T-helper 2 cell (primary cell): ENCODE data around the gene GRAMD4.
A peak's percentile ranks its signal among the peaks of the same experiment; 100 is the strongest.

ENCODE experiments used
- DNase-seq, 5 experiments: peaks; one replicate each; pipeline versions ENCODE4 v3.0.0 to v3.0.0-alpha.2; 2012 to 2022
- total RNA-seq, 2 donors: gene quantifications; one replicate each; lab custom pipeline; 2026; lab: John Stamatoyannopoulos, UW

GRAMD4 gene, protein sequence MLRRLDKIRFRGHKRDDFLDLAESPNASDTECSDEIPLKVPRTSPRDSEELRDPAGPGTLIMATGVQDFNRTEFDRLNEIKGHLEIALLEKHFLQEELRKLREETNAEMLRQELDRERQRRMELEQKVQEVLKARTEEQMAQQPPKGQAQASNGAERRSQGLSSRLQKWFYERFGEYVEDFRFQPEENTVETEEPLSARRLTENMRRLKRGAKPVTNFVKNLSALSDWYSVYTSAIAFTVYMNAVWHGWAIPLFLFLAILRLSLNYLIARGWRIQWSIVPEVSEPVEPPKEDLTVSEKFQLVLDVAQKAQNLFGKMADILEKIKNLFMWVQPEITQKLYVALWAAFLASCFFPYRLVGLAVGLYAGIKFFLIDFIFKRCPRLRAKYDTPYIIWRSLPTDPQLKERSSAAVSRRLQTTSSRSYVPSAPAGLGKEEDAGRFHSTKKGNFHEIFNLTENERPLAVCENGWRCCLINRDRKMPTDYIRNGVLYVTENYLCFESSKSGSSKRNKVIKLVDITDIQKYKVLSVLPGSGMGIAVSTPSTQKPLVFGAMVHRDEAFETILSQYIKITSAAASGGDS
- 20.0 to 20.5 reads per million in 2 donors for total RNA-seq

DNA sequence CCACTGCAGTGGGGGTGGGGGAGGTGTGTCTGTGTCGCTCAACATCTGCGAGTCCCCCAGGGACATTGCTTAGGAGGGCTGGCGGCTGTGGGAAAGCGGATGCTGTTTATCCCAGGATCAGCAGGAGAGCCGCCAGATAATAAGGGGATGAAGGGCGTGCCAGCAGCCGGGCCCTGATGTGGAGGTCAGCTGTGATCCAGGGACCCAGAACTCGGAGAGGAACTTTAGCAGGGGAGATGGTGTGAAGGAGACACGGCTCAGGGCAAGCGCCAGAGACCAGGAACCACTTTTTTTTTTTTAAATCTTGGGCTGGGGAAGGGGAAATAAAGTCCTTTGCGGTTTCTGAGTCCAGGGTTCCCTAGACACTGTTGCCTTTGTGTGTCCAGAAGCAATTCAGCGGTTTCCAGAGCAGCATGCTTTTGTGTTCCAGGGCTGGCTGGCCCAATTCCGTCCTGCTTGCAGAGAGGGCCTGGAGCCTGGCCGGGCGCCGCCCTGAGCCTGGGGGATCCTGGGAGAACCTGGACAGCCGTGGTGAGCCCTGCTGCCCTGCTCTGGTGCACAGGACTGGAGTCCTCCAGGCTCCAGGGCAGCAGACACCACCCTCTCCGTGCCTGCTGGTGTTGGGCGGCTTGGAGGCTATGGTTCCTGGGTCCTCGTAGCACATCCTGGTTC, at the start of gene GRAMD4:
Gene GRAMD4, plus strand, starts transcription at position 557 of the 672 bp plus-strand sequence. CDS start 6,414 bp downstream, outside the sequence.
- no peak for DNase-seq

DNA sequence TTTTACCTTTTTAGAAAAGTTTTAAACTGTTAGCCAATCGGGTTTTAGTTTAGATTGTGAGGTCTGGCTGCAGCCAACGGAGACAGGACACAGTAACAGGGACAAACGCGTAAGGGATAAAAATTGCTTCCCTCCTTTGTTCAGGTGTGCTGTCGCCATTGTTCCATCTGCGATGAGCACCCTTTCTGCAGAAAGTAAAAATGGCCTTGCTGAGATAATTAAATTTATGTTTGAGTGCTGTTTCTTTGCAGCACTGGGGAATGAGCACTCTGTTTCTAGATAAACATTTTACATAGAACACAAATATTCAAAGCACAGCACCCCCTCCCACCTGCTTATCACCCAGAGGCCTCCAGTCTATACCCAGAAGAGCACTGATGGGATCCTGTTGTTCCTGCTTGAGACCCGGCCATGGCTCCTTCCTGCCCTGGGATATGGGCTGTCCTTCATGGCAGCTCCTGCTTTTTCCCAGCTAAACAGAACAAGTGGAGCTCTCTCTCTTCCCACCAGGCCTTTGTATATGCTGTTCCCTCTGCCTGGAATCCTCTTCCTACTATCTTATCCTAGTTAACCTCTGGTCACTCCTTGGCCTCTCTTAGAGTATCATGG, 48.4 kb upstream of the GRAMD4 start:
- no peak for DNase-seq

DNA sequence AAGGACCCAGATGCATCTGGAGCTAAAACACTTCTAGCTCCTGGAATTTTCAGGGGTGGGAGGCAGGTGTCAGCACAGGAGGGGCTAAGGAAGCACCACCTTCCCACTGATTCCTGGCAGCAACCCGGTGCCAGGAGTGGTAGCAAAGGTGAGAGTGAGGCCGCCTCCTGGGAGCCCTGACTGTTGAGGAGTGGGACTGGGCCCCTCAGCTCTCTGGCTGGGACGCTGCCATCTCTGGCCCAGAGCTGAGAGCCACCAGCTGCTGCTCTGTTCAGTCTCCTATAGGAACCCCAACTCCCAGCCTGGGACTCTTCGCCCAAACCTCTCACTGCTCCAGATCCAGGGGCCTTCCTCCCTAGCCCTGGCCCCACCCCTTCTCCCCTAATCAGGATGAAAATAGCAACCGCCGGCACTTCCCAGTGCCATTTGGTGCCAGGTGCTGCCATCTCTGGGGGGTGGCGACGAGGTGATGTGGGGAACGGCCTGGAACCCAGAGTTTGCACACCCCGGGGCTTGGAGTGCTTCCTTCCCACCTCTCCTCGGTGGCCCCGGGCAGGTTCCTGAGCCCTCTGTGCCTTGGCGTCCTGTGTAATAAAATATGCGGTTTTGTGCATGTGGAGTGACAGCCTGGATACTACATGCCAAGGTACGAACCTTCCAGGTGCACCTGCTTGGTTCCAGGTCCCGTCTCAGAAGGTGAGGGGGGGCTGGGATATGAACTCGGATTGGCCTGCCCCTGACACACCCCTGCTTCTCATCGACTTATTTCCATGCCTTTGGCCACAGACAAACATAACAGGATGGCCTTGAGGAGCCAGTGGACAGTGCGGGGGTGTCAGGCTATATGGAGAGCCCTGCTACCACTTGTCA, 47.0 kb upstream of the GRAMD4 start:
- DNase-seq, result no peak

DNA sequence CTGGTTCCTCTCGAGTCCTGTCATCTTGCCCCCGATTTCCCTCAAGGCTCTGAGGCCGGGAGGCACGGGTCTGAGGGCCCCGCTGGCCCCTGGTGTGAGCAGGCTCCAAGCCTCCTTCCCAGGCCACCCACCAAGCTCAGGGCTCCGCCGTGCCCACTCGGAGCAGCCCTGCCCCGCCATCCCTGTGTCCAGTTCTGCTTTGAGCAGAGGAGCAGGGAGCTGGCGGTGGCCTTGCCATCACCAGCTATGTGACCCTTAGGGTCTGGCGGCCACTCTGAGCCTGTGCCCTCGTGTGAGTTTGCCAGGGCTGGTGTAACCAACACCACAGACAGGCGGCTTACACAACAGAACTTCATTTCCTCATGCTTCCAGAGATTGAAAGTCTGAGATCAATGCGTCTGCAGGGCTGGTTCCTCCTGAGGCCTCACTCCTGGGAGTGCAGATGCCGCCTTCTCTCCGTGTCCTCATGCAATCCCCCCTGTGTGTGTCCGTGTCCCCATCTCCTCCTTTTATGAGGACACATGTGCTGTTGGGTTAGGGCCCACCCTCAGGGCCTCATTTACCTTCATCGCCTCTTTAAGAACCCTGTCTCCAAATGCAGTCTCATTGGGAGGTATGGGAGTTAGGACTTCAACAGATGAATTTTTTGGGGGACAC, 46.3 kb upstream of the GRAMD4 start:
- DNase-seq, result no peak

DNA sequence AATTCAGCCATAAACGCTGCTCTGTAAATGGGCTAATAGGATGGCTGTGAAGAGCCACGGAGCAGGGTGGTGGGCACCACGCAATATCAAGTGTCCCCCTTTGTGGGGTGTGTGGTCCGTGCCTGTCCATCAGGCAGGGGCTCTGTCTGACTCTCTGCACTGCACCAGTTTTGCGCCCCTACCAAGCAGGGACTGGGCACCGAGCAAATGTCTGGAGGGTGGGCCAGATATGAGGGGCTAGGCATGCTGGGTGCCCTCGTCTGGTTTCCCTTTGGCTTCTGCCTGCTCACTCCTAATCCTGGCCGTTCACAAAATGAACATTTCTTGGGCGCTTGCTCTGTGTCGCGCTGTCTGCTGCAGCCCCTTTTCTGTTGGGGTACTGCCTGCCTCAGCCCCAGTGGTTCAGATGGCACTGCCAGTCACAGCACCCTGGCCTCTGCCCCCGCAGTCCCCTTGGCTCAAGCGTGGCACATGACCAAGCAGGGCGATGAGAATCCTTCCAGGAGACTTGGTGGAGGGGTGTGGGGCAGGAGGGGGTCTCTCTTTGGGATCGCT, 45.7 kb upstream of the GRAMD4 start:
- peak in 1 of 5 experiments; percentile 4 for DNase-seq

DNA sequence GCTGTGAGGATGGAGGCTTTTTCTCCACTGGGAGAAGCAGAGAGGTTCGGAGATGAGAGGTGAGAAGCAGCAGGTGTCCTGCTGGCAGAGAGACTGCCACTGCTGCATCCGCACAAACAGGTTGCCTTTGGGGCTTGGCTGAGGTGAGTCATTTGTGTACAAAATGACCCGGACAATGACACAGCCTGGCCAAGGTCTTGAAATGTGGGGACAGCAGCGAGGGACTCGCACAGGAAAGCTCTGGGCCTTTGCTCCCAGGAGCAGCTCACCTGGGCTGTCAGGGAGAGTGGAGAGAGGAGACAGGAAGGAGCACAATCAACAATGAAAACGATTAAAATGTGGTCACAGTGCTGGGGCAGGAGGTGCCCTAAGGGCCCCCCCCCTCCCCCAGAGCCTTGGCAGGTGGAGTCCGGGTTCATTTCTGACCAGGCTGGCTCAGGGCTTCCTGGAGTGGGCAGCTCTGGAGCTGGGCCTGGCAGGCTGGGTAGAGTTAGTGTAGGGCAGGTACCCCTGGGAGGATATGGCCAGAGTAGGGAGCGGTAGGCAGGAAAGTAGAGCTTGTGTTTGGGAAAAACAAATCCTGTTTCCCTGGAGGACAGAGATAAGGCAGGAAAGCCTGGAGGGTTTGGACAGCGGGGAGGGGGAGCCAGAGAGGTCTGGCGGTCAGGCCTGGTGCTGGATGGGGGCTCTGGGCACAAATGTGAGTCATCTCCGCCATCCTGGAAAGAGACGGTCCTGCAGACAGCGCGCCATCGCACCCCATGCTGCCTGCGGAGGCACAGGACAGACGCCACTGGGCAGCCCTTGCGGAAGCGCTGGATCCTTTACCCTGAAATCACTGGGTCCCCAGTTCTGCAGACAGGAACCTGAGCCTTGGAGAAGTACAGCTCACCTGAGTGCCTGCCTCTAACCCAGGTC, 44.9 kb upstream of the GRAMD4 start:
- DNase-seq, result peak in 1 of 5 experiments; percentile 2

DNA sequence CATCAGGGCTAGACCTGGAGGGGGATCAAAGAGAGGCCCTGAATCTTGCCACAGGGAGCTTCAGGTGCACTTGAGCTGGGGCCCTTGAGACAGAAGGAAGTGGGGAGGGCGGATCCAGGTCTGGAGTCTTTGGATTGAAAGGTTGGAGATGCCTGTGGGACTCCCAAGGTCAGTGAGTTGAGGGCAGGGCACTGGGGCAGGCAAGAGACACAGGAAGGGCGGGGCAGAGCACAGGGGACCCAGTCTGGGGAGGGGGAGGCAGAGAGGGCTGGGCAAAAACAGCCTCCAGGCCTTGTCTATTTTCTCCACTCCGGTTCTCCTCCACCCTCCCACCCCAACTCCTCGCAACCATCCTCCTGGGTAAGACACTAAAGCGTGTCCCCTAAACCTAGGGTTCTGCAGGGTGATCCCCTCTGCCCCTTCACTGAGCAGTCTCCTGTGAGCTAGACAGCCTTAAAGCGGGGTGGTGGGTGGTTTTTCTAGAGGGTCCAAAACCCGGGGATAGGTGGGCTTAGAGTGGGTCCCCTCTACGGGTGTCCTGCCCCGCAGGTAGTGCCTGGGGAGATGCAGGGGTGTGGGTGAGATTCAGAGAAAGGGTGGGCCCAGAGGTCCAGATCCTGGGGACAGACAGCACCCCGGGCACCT, 44.2 kb upstream of the GRAMD4 start:
- DNase-seq, result no peak

DNA sequence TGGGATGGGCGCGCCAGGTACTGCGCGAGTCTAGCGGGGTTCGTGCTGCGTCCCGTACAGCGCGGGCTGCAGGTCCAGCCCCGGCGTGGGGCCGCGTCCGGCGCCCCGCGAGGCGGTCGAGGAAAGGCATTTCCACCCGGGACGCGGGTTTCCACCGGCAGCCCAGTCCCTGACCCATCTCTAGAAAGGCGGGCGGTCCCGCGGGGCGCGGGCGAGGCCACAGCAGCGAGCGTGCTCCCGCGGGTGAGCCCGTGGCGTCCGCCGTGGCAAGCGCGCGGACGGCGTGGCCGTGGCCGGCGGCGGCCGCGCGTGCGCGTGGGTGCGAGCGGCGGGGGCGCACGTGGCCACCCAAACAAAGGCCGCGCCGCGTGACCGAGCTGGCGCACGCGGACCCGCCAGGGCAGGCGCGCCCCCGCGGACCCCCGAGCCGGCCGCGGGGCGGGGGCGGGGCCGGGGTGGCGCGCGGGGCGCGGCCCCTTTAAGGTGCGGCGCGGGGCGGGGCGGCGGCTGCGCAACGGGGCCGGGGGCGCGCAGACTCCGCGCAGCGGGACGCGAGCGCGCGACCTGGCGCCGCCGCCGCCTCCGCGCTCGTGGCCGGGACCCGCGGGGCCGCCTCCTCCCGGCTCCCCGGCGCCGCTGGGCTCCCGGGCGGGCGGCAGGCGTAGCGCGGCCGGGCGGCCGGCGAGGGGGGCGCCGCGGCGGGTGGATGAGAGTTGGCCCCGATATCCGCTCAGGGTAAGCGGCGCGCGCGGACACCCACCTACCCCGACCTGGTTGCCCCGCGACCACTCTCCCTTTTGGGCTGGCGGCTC, 43.4 kb upstream of the GRAMD4 start:
- DNase-seq, result peak; percentile 38 to 83 (median 53)

DNA sequence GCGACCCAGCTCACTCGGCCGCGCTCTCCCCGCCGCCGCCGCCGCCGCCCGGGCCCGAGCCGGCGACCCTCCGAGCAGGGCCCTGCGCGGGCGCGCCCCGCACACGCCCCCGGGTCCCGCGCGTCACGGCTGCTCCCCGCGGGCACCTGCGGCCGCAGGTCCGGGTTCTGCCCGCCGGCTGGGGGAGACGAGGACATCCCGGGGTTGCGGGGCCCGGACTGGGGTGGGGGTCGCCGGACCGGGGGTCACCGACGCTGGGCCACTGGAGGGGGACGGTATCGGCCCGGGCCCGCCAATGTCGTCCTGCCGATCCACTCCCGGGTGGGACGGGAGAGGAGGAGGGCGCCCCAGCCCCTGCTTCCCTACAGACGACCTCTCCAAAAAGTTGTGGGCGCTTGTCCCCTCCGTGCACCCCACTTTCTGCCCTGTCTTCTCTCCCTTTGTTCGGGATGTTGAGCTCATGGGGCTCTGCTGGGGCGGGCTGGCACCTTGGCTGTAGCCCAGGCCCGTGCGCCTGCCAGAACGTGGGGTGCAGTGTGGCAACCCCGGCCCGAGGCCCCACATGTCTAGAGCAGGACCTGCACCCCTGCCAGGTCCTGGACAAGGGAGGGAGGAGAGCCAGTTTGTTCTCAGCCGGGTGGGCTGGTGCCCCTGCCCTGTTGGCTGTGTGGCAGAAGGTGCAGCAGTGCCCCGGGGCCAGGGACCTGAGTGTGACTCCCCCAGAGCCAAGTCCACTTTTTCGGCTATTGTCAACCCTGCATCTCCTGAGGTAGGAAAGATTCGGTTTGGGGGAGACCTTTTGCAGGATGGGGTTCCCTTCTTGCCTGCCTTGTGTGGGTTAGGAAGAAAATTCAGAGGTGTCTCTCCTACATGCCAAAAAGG, 42.6 kb upstream of the GRAMD4 start:
- peak in 2 of 5 experiments; percentile 9 to 20 for DNase-seq

DNA sequence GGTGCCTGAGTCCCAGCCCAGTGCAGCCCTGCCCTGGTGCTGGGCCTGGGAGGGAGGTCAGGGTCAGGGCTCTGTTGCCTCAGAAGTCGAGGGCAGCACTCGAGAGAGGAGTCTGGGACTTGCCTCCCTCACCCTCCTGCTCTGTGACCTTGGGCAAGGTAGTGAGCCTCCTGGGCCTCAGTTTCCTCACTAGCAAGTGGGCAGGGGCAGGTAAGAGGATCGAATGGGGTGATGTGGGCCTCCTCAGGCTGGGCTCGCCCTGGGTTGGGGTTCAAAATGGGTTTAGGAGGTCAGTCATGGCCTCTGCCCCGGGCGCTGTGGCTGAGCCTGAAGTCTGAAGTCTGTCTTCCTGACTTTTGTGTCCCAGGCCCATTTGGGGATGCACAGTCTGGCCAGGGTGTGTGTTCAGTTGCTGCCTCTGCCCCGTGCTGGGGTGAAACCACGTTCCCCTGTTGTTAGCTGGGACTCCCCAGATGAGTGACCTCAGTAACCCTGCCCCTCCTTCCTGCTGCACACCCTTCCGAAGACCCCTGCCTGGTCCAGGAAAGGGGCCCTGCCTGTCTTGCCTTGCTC, 41.8 kb upstream of the GRAMD4 start:
- peak in 1 of 5 experiments; percentile 2 for DNase-seq

DNA sequence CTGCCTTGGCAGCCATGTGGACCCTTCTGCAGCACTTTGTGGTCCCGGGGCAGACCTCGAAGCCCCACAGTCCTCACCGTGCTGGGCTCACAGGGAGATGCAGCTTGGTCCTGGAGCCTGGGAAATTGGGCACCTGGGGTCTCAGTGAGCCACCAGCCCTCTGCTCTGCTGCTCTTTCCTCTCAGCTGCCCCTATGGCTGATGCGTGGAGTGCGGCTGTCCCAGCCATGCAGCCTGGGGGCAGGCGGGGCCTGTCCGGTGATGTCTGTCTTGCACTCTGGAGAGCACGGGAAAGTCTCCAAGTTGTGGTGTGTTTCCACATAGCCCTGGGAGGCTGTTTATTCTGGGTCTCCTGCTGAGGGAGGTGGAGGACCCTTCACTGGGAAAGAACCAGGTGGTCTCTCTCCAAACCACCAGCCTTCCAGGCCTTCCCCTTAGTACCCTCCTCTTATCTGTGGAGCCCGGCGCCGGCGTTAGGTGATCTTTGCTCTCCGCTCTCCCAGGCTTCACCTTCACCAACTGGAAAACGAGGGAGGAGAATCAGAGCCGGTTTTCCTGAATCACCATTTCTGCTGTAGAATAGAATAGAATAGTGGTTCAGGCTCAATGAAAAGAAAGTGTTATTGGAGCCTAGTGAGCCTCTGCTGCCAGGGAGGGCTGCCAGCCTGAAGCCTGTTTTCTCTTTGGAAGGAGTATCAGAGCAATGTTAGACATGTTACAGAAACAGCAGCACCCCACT, 41.2 kb upstream of the GRAMD4 start:
- DNase-seq, result no peak

DNA sequence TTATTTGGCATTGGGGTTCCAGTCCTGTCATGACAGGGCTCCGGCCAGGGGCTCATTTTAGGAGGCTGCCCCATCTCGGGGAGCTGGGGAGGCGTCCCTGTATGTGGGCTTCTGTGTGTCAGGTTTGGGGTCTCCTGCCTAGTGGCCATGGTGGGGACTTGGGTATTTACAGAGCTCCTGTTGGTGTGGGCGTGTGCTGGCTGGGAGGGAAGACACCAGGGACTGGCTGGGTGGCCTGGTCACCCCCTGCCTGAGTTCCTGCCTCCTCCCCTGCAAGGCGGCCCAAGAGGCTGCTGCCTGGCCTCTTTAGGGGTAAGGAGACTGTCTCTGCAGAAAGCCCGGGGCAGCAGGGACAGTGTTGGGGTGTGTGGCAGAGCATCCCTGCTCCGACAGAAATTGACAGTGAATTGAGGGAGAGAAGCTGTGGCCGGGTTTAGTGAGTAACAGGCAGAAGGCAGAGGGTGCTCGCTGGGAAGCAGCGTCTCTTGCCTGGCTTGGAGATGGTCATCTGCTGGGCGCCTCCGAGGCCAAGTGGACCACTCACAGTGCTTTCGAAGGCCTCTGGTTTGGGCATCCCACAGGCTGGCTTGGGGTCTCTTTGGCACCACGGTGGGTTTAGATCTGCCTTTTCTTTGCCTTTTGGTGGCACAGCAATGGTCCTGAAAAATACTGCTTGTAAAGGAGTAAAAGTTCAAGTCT, 40.3 kb upstream of the GRAMD4 start:
- DNase-seq, result no peak

DNA sequence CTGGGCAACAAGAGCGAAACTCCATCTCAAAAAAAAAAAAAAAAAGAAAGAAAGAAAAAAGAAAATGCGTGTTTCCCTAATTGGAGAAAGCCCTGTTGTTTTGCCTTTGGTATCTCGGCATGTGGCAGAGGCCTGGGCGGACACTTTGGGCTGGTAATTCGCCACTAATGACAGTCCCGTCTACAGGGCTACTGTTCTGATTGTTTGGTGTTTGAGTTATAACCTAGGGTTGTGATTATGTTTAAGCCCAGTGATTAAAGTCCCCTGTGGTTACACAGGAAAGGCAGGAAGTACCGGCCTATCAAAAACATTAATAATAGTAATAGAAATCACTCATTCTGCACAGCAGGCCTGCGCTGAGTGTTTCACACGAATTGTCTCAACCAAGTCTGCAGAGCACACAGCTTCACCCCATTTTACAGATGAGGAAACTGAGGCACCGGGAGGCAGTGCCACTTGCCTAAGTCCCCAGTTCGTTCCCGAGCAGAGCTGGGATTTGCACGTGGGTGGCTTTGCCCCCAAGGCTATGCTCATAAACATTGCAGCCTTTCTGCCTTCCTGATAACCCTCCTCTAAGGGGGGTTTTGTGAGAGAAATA, 39.1 kb upstream of the GRAMD4 start:
- DNase-seq, result no peak

DNA sequence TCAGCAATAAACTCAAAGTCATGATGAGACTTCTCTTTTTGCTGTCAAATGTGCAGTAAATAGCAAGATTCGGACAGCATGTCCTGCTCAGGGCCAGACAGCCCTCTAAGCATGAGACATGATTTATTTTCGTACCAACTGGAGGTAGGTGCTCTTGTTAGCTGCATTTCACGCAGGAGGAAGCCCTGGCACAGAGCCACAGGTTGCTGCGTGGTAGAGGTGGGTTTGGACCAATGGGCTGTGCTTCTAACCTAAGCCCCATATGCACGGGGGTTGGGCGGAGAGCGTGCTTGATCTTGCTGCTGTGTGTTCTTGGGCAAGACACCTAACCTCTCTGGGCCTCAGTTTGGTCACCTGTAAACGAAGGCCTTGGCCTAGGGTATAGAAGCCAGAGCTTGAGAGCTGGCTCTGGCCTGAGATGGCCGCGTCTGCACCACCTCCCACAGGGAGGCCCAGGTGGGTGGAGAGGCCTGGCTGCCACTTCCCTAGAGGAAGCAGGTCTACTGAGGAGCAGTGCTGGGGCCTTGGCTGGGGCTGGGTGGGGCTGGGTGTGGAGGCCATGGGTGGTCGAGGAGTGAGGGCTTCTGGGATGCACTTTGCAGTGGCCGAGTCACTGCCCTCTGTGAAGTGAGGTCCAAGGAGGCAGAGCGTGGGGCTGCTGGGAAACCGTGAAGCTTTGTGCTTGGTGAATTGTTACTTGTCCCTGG, 38.5 kb upstream of the GRAMD4 start:
- no peak for DNase-seq
